MCF 10A (cell line): ENCODE results near the gene MINDY3. TPM values are rescaled to one million over a fixed set of nuclear protein-coding genes. Genes with fewer than 3 reads are reported as not detected.

Experiments
- BruUV-seq: library from RNA; stranded (reverse); fragments of 400-500 nt; replicated peaks from 2 replicates; lab custom pipeline; 2021; lab: Mats Ljungman, UMichigan
- CTCF ChIA-PET: fragments of 300-600 bp; sonication (Branson Sonifier 250); formaldehyde crosslinking; extraction: SDS; loops from one replicate; lab custom pipeline; 2021; ENCODE audit warnings: antibody characterized with exemption, inconsistent platforms; lab: Yijun Ruan, JAX
- POLR2A ChIA-PET: fragments of 300-600, 350-650 bp; sonication (Branson Sonifier 250); formaldehyde crosslinking; extraction: SDS; loops from one replicate; lab custom pipeline; 2020; ENCODE audit warnings: antibody characterized with exemption, inconsistent platforms; lab: Yijun Ruan, JAX
- DNase-seq: peaks from one replicate; pipeline ENCODE4 v3.0.0-alpha.2; 2018; ENCODE audit not compliant: unreplicated experiment
- H3K27ac Mint-ChIP-seq: one replicate; pipeline ENCODE4 v1.8.0; 2022; ENCODE audit warnings: mild to moderate bottlenecking, low read depth, mixed read lengths; ENCODE audit not compliant: unreplicated experiment
- H3K27me3 Mint-ChIP-seq: one replicate; pipeline ENCODE4 v1.8.0; 2022; ENCODE audit warnings: mixed read lengths; ENCODE audit not compliant: insufficient read depth, unreplicated experiment
- H3K36me3 Mint-ChIP-seq: one replicate; pipeline ENCODE4 v1.8.0; 2022; ENCODE audit warnings: mild to moderate bottlenecking, moderate library complexity, mixed read lengths; ENCODE audit not compliant: insufficient read depth, unreplicated experiment
- H3K4me1 Mint-ChIP-seq: one replicate; pipeline ENCODE4 v1.8.0; 2022; ENCODE audit warnings: mixed read lengths; ENCODE audit not compliant: insufficient read depth, unreplicated experiment
- H3K4me3 Mint-ChIP-seq: one replicate; pipeline ENCODE4 v1.8.0; 2022; ENCODE audit warnings: mild to moderate bottlenecking, moderate library complexity, mixed read lengths; ENCODE audit not compliant: unreplicated experiment
- H3K9me3 Mint-ChIP-seq: one replicate; pipeline ENCODE4 v1.8.0; 2022; ENCODE audit warnings: mixed read lengths; ENCODE audit not compliant: unreplicated experiment
- intact Hi-C: fragments of 100-400 bp; cut with micrococcal nuclease; formaldehyde crosslinking; loops from 2 replicates; pipeline ENCODE4 v1.14.1; 2022
- total RNA-seq: library from RNA; stranded (reverse); gene quantifications from 2 replicates; pipeline ENCODE4 v1.2.3, GENCODE V29; 2022
- TF ChIP-seq, protein P1 (sequence below): fragments of 200-600 bp; IDR thresholded peaks from one replicate; pipeline ENCODE4 v1.8.0; 2022; ENCODE audit warnings: antibody characterized with exemption, mild to moderate bottlenecking; ENCODE audit not compliant: unreplicated experiment

The MINDY3 gene
- total RNA-seq, 1 experiment from 2014 or later, result 28.8 TPM

DNA sequence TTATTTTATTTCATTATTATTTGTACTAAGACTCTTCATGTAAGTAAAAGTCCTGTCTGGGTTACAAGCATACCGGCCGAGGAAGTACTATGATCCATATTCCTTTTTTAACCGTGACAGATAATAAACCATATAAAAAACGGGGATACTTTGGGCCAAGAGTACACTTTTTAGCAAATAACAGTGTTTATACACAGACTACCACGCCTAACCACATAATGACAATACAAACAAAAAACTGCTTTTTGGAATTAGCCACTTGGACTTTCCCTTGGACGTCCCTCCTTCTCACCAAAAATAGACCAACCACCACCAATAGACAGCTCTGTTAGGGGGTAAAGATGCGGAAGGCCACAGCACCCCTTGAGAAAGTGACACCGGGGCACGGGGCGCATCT lies 800 bp downstream of the MINDY3 start:
- peaks cover 20% of the 10 kb centered on the region for H3K4me1 Mint-ChIP-seq
- POLR2A ChIA-PET, result interaction anchor here (0.7 to 1.8 kb wide), 9 partner anchors 10 to 1784 kb away, joined by 3 to 11 read pairs (median 3); partner anchors contain the start of genes MEIG1, RSU1, STAM and TRDMT1

DNA sequence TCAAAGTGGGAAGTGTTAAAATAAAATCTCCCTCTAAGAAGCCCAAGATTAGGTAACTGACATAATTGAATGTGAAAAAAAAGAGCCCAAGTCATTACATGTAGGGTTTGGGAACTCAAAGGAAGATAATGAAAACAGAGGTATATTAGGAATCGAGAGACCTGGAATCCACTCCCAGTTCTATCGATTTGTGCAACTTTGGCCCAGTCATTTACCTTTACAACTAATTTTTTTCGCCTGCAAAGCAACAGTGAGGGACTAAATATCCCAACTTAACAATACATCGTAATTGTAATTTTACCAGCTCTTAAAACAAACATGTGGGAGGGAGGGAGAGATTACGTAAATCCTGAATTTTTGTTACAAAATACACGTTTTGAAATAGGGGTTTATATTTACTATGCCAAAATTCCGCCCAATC lies 1.4 kb downstream of the MINDY3 start:
- peak; percentile 9 for DNase-seq
- H3K4me1 Mint-ChIP-seq, result peaks cover 20% of the 10 kb centered on the region
- peak overlapping the region; percentile 97 for H3K4me3 Mint-ChIP-seq
- intact Hi-C loops, result no loop called here
- H3K9me3 Mint-ChIP-seq, result no peaks in the 10 kb centered on the region
- peak overlapping the region; percentile 39 for H3K27ac Mint-ChIP-seq
- ChIA-PET POLR2A (interaction anchor here (0.6 to 1.6 kb wide), 2 partner anchors 10 to 1164 kb away, joined by 3 to 5 read pairs; no protein-coding TSS in a partner anchor), CTCF (interaction anchor here (0.9 kb wide), 1 partner anchor 21 kb away, joined by 3 read pairs; no protein-coding TSS in a partner anchor)
- H3K27me3 Mint-ChIP-seq, result peaks cover 9% of the 10 kb centered on the region
- H3K36me3 Mint-ChIP-seq, result peaks cover 6% of the 10 kb centered on the region
- TF ChIP-seq, protein P1, sequence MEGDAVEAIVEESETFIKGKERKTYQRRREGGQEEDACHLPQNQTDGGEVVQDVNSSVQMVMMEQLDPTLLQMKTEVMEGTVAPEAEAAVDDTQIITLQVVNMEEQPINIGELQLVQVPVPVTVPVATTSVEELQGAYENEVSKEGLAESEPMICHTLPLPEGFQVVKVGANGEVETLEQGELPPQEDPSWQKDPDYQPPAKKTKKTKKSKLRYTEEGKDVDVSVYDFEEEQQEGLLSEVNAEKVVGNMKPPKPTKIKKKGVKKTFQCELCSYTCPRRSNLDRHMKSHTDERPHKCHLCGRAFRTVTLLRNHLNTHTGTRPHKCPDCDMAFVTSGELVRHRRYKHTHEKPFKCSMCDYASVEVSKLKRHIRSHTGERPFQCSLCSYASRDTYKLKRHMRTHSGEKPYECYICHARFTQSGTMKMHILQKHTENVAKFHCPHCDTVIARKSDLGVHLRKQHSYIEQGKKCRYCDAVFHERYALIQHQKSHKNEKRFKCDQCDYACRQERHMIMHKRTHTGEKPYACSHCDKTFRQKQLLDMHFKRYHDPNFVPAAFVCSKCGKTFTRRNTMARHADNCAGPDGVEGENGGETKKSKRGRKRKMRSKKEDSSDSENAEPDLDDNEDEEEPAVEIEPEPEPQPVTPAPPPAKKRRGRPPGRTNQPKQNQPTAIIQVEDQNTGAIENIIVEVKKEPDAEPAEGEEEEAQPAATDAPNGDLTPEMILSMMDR, result no peak
- BruUV-seq, result no TSS peak

More for the DNA sequence above, 800 bp downstream of the MINDY3 start:
- intact Hi-C loops, result no loop called here
- Mint-ChIP-seq H3K27ac (peak overlapping the region; percentile 89), H3K36me3 (peaks cover 6% of the 10 kb centered on the region), H3K9me3 (no peaks in the 10 kb centered on the region), H3K27me3 (peaks cover 16% of the 10 kb centered on the region), H3K4me3 (peak overlapping the region; percentile 97)
- BruUV-seq, result no TSS peak
- TF ChIP-seq, protein P1, result no peak
- CTCF ChIA-PET, result interaction anchor here (0.6 to 0.9 kb wide), 5 partner anchors 20 to 1312 kb away, joined by 3 to 4 read pairs (median 3); no protein-coding TSS in a partner anchor
- DNase-seq, result no peak

DNA sequence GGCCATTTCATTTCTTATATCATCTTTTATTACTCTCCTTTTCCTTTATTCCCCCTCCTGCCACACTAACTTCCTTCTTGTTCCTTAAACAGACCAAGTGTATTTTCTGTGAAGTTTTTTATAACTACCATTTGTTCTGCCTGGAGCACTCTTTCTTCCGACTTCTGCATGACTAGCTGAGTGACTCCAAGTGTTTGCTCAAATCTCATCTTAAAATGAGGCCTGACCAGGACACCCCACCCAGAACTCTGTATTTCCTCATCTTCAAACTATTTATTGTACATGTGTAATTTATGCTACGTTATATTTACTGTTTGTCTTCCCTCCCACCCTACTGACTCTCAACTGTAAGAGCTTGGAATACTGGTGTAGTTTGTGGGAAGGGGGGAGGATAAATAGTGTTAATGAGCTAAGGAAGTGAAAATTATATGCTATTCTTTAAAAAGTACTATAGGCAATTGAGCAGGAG lies 3.2 kb downstream of the MINDY3 start:
- intact Hi-C loops, result no loop called here
- H3K9me3 Mint-ChIP-seq, result peaks cover 2% of the 10 kb centered on the region
- H3K4me3 Mint-ChIP-seq, result no peak overlapping the region
- BruUV-seq, result no TSS peak
- no peak overlapping the region for H3K27ac Mint-ChIP-seq
- no peak for DNase-seq
- CTCF ChIA-PET, result interaction anchor here (0.6 to 1.0 kb wide), 5 partner anchors 9 to 1528 kb away, joined by 3 to 4 read pairs (median 3); partner anchors contain the start of gene NMT2
- POLR2A ChIA-PET, result interaction anchor here (0.8 to 1.1 kb wide), 2 partner anchors 31 to 960 kb away, joined by 4 to 5 read pairs; partner anchors contain the start of gene RSU1
- peaks cover 6% of the 10 kb centered on the region for H3K36me3 Mint-ChIP-seq
- no peaks in the 10 kb centered on the region for H3K27me3 Mint-ChIP-seq
- peaks cover 20% of the 10 kb centered on the region for H3K4me1 Mint-ChIP-seq
- TF ChIP-seq, protein P1, result no peak

DNA sequence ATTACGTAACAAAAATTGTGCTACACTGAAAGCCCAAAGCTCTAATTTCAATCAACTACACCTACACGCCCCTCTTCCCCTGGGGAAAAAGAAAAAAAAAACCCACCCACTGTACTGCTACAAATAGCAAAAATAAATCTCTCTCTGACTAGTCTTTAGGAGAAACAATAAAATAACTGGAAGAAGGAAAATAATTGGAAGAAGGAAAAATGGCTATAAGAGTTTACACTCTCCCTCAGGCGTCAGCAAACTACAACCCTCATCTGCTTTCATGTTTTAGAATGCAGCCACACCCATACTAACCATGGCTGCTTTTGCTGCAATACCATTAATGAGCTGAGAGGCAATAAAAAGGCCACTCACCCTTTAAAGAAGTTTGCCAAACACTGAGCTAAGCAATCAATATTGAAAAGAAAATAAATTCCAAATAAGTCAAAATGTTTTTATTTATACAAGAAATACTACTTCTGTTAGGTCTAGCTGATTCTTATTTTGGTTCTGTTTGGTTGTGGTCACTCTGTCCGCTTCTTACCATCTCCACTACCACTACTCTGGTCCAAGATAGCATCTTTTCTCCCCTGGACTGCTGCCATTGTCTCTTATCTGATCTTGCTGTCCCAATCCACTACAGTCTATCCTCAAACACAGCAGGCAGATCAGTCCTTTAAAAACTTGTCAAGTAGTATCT lies 3.8 kb downstream of the MINDY3 start:
- intact Hi-C loops, result no loop called here
- ChIA-PET POLR2A (interaction anchor here (0.8 to 1.5 kb wide), 4 partner anchors 13 to 961 kb away, joined by 3 to 5 read pairs (median 4); partner anchors contain the start of gene RSU1), CTCF (interaction anchor here (0.5 to 0.9 kb wide), 4 partner anchors 9 to 1783 kb away, joined by 3 to 5 read pairs (median 3); partner anchors contain the start of gene NMT2)
- Mint-ChIP-seq H3K36me3 (peaks cover 6% of the 10 kb centered on the region), H3K9me3 (peaks cover 9% of the 10 kb centered on the region), H3K27me3 (no peaks in the 10 kb centered on the region), H3K27ac (no peak overlapping the region), H3K4me3 (no peak overlapping the region), H3K4me1 (peaks cover 20% of the 10 kb centered on the region)
- DNase-seq, result no peak
- TF ChIP-seq, protein P1, result no peak
- BruUV-seq, result no TSS peak
